HL-60 (cell line): ENCODE measurements around the gene PDK2.

Experiments used
- DNase-seq, 2 experiments: peaks; one replicate each; pipeline ENCODE4 v3.0.0-alpha.2; 2010 to 2020; ENCODE audit warnings: low read depth in 1 of 2, low spot score in 1 of 2
- H3K27ac ChIP-seq: fragments of 250-450 bp; sonication (Bioruptor Pico); replicated peaks from 2 replicates; pipeline ENCODE4 v1.5.1; 2020; ENCODE audit warnings: mild to moderate bottlenecking, moderate library complexity
- H3K27me3 ChIP-seq: fragments of 250-450 bp; sonication (Bioruptor Pico); 2 replicates; pipeline ENCODE4 v1.5.1; 2021; ENCODE audit warnings: mild to moderate bottlenecking, moderate library complexity; ENCODE audit not compliant: insufficient read depth, poor library complexity, severe bottlenecking
- H3K4me3 ChIP-seq: replicated peaks from 2 replicates; pipeline ENCODE4 v1.5.1; 2011; ENCODE audit warnings: mild to moderate bottlenecking, control low read depth, low read length; ENCODE audit not compliant: insufficient read depth
- CTCF ChIP-seq: IDR thresholded peaks from one replicate; pipeline ENCODE4 v1.5.1; 2011; ENCODE audit warnings: low read length, control low read depth, inconsistent platforms; ENCODE audit not compliant: insufficient read depth
- GABPA ChIP-seq: IDR thresholded peaks from 2 replicates; pipeline ENCODE4 v1.6.1; 2012; ENCODE audit warnings: low read depth
- POLR2AphosphoS5 ChIP-seq: IDR thresholded peaks from 2 replicates; pipeline ENCODE4 v1.6.1; 2012; ENCODE audit warnings: low read depth
- SPI1 ChIP-seq: IDR thresholded peaks from 2 replicates; pipeline ENCODE4 v1.6.1; 2012; ENCODE audit warnings: low read depth, mild to moderate bottlenecking, borderline replicate concordance
- TF ChIP-seq, protein P1 (sequence below): IDR thresholded peaks from 2 replicates; pipeline ENCODE4 v1.6.1; 2012; ENCODE audit warnings: low read depth; ENCODE audit not compliant: insufficient replicate concordance

The PDK2 gene

DNA sequence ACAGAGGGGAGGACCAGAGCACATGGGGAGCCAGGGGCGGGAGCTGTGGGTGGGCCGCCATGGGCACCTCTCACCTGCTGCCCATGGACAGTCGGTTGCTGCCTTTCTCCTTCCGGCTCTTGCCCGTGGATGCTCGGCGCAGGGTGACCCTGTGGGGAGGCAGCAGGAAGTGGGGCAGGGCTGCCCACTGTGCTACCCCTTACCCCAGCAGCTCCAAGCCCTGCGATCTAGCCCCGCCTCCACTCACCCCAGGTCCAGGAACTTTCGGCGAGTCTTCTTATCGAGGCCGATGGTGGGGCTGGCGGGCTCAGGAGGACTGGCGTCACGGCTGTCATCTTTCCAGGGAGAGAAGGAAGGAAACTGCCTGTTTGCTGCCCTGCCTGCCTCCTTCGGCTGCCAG, 20.6 kb downstream of the PDK2 start:
- Histone ChIP-seq H3K27ac (no peak overlapping the region), H3K4me3 (no peak overlapping the region)

GRCh38 chr17:50117202-50118051, 22.3 kb downstream of the PDK2 start:
- H3K27me3 ChIP-seq: peaks cover 46% of the 10 kb centered on the region
- no peak overlapping the region for H3K27ac ChIP-seq
- no peak overlapping the region for H3K4me3 ChIP-seq
- TF ChIP-seq SPI1 (no peak), POLR2AphosphoS5 (no peak), CTCF (no peak), GABPA (no peak)
- TF ChIP-seq, protein P1, sequence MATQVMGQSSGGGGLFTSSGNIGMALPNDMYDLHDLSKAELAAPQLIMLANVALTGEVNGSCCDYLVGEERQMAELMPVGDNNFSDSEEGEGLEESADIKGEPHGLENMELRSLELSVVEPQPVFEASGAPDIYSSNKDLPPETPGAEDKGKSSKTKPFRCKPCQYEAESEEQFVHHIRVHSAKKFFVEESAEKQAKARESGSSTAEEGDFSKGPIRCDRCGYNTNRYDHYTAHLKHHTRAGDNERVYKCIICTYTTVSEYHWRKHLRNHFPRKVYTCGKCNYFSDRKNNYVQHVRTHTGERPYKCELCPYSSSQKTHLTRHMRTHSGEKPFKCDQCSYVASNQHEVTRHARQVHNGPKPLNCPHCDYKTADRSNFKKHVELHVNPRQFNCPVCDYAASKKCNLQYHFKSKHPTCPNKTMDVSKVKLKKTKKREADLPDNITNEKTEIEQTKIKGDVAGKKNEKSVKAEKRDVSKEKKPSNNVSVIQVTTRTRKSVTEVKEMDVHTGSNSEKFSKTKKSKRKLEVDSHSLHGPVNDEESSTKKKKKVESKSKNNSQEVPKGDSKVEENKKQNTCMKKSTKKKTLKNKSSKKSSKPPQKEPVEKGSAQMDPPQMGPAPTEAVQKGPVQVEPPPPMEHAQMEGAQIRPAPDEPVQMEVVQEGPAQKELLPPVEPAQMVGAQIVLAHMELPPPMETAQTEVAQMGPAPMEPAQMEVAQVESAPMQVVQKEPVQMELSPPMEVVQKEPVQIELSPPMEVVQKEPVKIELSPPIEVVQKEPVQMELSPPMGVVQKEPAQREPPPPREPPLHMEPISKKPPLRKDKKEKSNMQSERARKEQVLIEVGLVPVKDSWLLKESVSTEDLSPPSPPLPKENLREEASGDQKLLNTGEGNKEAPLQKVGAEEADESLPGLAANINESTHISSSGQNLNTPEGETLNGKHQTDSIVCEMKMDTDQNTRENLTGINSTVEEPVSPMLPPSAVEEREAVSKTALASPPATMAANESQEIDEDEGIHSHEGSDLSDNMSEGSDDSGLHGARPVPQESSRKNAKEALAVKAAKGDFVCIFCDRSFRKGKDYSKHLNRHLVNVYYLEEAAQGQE: no peak
- peak in 1 of 2 experiments; percentile 61 for DNase-seq

More for the DNA sequence above, 20.6 kb downstream of the PDK2 start:
- TF ChIP-seq SPI1 (no peak), CTCF (no peak), GABPA (no peak), POLR2AphosphoS5 (no peak)
- TF ChIP-seq, protein P1: no peak
- DNase-seq: no peak
- peaks cover 41% of the 10 kb centered on the region for H3K27me3 ChIP-seq

DNA sequence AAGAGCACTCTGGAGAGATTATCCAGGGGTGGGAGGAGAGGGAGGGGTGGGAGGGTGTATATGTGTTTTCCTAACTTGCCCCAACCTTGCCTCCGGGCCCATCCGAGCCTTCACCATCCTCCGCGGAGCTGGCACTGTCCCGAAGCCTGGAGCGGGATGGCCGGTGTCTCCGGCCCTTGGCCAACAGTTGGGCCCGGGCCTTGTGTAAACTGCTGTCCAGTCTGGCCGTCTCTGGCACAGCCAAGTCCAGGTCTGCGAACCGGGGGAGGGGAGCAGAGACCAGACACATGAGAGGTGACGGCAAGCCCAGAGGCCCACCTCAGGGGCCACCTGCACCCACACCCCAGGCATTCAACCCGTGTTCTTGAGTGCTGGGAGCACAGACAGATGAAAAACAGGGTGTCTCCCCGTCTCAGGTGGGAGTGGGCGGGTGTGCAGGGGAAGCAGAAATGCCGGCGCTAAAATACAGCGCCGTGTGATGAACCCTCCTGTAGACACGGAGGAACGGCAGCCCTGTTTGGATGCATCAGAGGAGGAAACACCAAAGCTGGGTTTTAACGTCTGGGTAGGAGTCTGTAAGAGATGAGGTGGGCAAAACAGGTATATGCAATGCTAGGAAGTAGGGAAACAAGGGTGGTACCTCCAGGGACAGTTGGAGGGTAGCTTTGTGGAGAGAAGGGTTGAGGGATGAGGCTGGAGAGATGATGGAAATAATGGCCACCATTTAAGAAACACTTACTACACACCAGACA, 23.1 kb downstream of the PDK2 start:
- no peak for DNase-seq
- peaks cover 55% of the 10 kb centered on the region for H3K27me3 ChIP-seq
- H3K4me3 ChIP-seq: no peak overlapping the region
- H3K27ac ChIP-seq: no peak overlapping the region
- no peak for TF ChIP-seq GABPA
- no peak for TF ChIP-seq CTCF
- TF ChIP-seq SPI1: no peak
- TF ChIP-seq POLR2AphosphoS5: no peak
- TF ChIP-seq, protein P1: no peak
